CD4-positive, alpha-beta T cell treated with Interleukin-2 at 100 ng/mL for 4 hours (primary cell): ENCODE data around the gene ARHGAP23.
"Not testable (repeated sequence)": the region's sequence is repeated elsewhere in the genome, so short reads cannot be mapped to it uniquely, and the experiment has no call there.

Experiments used
- DNase-seq: peaks from one replicate; pipeline ENCODE4 v3.0.0-alpha.2; 2020; ENCODE audit warnings: low spot score

Gene ARHGAP23

GRCh38 chr17:38512473-38513058, 84.3 kb downstream of the ARHGAP23 start:
- no peak for DNase-seq

- not testable (repeated sequence) for DNase-seq
Measured at GRCh38 chr17:38526526-38526925, 98.3 kb downstream of the ARHGAP23 start.

- DNase-seq, result not testable (repeated sequence)
Measured at GRCh38 chr17:38528141-38528540, 99.9 kb downstream of the ARHGAP23 start.

GRCh38 chr17:38530856-38531255, 102.6 kb downstream of the ARHGAP23 start:
- not testable (repeated sequence) for DNase-seq

GRCh38 chr17:38531761-38532160, 103.5 kb downstream of the ARHGAP23 start:
- DNase-seq, result not testable (repeated sequence)

GRCh38 chr17:38532451-38532850, 104.2 kb downstream of the ARHGAP23 start:
- no peak for DNase-seq

GRCh38 chr17:38533241-38533640, 105.0 kb downstream of the ARHGAP23 start:
- DNase-seq, result no peak

GRCh38 chr17:38533866-38534497, 105.7 kb downstream of the ARHGAP23 start:
- DNase-seq, result no peak

- no peak for DNase-seq
Measured at GRCh38 chr17:38534498-38534885, 106.2 kb downstream of the ARHGAP23 start.

GRCh38 chr17:38535886-38536285, 107.6 kb downstream of the ARHGAP23 start:
- DNase-seq, result no peak

GRCh38 chr17:38536661-38537060, 108.4 kb downstream of the ARHGAP23 start:
- no peak for DNase-seq

GRCh38 chr17:38538906-38539305, 110.6 kb downstream of the ARHGAP23 start:
- no peak for DNase-seq

- DNase-seq, result no peak
Measured at GRCh38 chr17:38539386-38539785, 111.1 kb downstream of the ARHGAP23 start.

GRCh38 chr17:38540514-38541045, 112.3 kb downstream of the ARHGAP23 start:
- DNase-seq, result no peak

GRCh38 chr17:38541281-38541680, 113.0 kb downstream of the ARHGAP23 start:
- DNase-seq, result no peak

- no peak for DNase-seq
Measured at GRCh38 chr17:38542286-38542685, 114.0 kb downstream of the ARHGAP23 start.

- no peak for DNase-seq
Measured at GRCh38 chr17:38543403-38544174, 115.3 kb downstream of the ARHGAP23 start.

GRCh38 chr17:38544175-38544838, 116.0 kb downstream of the ARHGAP23 start:
- no peak for DNase-seq

GRCh38 chr17:38544839-38545209, 116.6 kb downstream of the ARHGAP23 start:
- no peak for DNase-seq

- no peak for DNase-seq
Measured at GRCh38 chr17:38545531-38546225, 117.4 kb downstream of the ARHGAP23 start.

- no peak for DNase-seq
Measured at GRCh38 chr17:38546396-38546795, 118.1 kb downstream of the ARHGAP23 start.

GRCh38 chr17:38547444-38547843, 119.2 kb downstream of the ARHGAP23 start:
- DNase-seq, result no peak
